ENCODE results near the gene NOX1. TPM values are rescaled to one million over a fixed set of nuclear protein-coding genes. Genes with fewer than 3 reads are reported as not detected.

Gene NOX1
- 0.21 TPM in 1 of 2 replicates, not detected in the other for total RNA-seq

DNA sequence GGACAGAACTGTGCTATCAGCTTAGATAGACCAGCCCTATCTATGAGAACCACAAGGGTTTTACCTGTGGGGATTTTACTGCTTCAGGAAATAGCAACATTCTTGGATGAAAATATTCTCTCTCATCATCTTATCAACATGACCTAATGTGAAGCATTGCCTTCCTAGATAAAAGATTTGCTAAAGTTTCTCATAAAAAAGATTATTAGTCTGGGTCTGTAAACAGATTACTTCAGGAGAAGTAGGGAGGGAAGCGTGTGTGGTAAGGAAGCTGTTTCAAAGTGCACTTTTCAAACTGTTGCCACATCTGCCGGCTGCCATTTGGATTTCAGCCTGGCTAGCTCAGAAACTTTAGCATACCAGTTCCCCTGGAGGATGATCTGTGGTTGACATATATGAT is at the start of gene NOX1:
Gene NOX1 (minus strand): TSS at position 35 of the 400 bp plus-strand sequence. CDS start 220 bp downstream, outside the sequence.

DNA sequence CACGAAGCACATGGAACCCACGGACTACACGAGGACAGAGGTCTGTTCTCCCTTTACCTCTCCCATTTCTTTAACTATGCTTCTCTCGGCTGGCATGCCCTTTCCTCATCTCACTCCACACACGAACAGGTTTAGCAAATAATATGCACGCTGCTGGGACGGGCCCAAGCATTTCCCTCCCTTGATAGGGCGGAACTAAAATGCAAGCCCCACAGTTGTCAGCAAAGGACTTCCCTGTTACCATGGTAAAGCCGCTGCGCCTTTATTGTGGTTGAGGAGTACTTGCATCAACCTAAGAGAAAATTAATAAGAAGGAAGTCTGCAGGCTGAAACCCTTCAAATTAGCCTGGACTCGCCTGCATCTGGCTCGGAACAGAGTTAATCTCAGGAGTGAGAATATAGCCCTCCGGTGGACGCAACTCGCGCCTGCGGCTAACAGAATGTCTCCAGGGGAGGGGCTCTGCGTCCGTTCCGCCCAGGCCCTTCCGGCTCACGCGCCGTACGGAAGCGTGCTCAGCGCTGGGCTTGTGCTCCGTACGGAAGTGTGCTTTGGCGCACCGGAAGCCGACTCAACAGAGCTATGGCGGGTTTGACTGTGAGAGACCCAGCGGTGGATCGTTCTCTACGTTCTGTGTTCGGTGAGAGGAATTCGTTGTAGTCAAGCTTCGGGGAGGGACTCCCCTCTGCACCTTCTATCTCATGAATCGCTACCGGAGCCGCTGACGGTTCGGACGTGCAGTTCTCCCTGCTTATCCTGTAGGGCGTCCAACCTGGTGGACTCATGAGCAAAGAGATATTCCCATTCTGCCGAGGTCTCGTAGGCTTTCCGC is 54.1 kb downstream of the NOX1 start, which contains the start of gene CSTF2:
Gene CSTF2 (plus strand): TSS at position 555 of the 830 bp plus-strand sequence. CDS start 26 bp downstream, at position 581.

Other genes starting within 250 kb of the NOX1 start
- gene TSPAN6, start 237.6 kb downstream of the NOX1 start, total RNA-seq = 25.2 and 25.5 TPM in 2 replicates
- 15.9 and 16.8 TPM in 2 replicates for gene SRPX2, start 230.2 kb downstream of the NOX1 start, total RNA-seq
- under 0.01 and 1.9 TPM in 2 replicates for gene SYTL4, start 142.2 kb downstream of the NOX1 start, total RNA-seq
- 11.7 and 19.0 TPM in 2 replicates for gene CSTF2, start 54.0 kb downstream of the NOX1 start, total RNA-seq
- 0.24 and 1.1 TPM in 2 replicates for gene XKRX, start 54.6 kb upstream of the NOX1 start, total RNA-seq
- gene ARL13A, start 95.3 kb upstream of the NOX1 start, total RNA-seq = not detected in 2 replicates
- gene TRMT2B, start 177.8 kb upstream of the NOX1 start, total RNA-seq = 7.5 and 10.8 TPM in 2 replicates
- gene TMEM35A, start 204.5 kb upstream of the NOX1 start, total RNA-seq = not detected in 2 replicates
- gene CENPI, start 223.8 kb upstream of the NOX1 start, total RNA-seq = 1.7 and 3.9 TPM in 2 replicates

Measured in tracheal epithelial cell (primary cell).